HEK293 (cell line): ENCODE data around the gene ULBP2.

Experiments
- KLF1 ChIP-seq: fragments of 450-650 bp; formaldehyde crosslinking; IDR thresholded peaks from 2 replicates; pipeline ENCODE4 v1.5.1; 2016; ENCODE audit warnings: missing biosample characterization, missing genetic modification characterization
- ZFHX2 ChIP-seq: fragments of 450-650 bp; formaldehyde crosslinking; conservative IDR thresholded peaks from 2 replicates; pipeline ENCODE4 v1.5.1; 2016; ENCODE audit warnings: missing biosample characterization, missing genetic modification characterization
- ZFP41 ChIP-seq: fragments of 450-650 bp; formaldehyde crosslinking; IDR thresholded peaks from 2 replicates; pipeline ENCODE4 v1.5.1; 2016; ENCODE audit warnings: missing biosample characterization, missing genetic modification characterization, borderline replicate concordance
- ZNF184 ChIP-seq: fragments of 450-650 bp; IDR thresholded peaks from 2 replicates; pipeline ENCODE4 v1.5.1; 2018; ENCODE audit warnings: missing biosample characterization, mild to moderate bottlenecking, missing genetic modification characterization
- ZNF558 ChIP-seq: fragments of 450-650 bp; formaldehyde crosslinking; IDR thresholded peaks from 2 replicates; pipeline ENCODE4 v1.5.1; 2016; ENCODE audit warnings: missing biosample characterization, missing genetic modification characterization
- TF ChIP-seq, protein P1 (sequence below): fragments of 450-650 bp; formaldehyde crosslinking; conservative IDR thresholded peaks from 2 replicates; pipeline ENCODE4 v1.5.1; 2016; ENCODE audit warnings: low read depth, missing biosample characterization, missing genetic modification characterization
- TF ChIP-seq, protein P2 (sequence below): fragments of 450-650 bp; formaldehyde crosslinking; IDR thresholded peaks from 2 replicates; pipeline ENCODE4 v1.5.1; 2016; ENCODE audit warnings: missing biosample characterization, missing genetic modification characterization
- TF ChIP-seq, protein P3 (sequence below): fragments of 450-650 bp; formaldehyde crosslinking; IDR thresholded peaks from 2 replicates; pipeline ENCODE4 v1.5.1; 2017; ENCODE audit warnings: missing biosample characterization, mild to moderate bottlenecking, missing genetic modification characterization, moderate library complexity
- TF ChIP-seq, protein P4 (sequence below): fragments of 450-650 bp; formaldehyde crosslinking; IDR thresholded peaks from 2 replicates; pipeline ENCODE4 v1.5.1; 2016; ENCODE audit warnings: missing biosample characterization, missing genetic modification characterization, low read depth
- TF ChIP-seq, protein P5 (sequence below): fragments of 450-650 bp; formaldehyde crosslinking; IDR thresholded peaks from 2 replicates; pipeline ENCODE4 v1.5.1; 2016; ENCODE audit warnings: missing biosample characterization, missing genetic modification characterization

DNA sequence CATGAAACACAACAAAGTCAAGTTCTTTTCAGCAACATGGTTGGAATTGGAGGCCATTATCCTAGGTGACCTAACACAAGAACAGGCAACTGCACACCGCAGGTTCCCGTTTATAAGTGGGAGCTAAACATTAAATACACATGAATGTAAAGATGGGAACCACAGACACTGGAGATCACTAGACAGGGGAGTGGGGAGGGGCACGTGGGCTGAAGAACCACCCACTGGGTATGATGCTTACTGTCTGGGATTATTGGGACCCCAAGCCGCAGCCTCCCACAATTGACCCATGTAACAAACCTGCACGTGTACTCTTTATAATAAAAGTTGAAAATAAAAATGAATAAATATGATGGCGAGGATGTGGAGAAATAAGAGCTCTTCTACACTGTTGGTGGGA lies 10.3 kb upstream of the ULBP2 start:
- TF ChIP-seq, protein P1, sequence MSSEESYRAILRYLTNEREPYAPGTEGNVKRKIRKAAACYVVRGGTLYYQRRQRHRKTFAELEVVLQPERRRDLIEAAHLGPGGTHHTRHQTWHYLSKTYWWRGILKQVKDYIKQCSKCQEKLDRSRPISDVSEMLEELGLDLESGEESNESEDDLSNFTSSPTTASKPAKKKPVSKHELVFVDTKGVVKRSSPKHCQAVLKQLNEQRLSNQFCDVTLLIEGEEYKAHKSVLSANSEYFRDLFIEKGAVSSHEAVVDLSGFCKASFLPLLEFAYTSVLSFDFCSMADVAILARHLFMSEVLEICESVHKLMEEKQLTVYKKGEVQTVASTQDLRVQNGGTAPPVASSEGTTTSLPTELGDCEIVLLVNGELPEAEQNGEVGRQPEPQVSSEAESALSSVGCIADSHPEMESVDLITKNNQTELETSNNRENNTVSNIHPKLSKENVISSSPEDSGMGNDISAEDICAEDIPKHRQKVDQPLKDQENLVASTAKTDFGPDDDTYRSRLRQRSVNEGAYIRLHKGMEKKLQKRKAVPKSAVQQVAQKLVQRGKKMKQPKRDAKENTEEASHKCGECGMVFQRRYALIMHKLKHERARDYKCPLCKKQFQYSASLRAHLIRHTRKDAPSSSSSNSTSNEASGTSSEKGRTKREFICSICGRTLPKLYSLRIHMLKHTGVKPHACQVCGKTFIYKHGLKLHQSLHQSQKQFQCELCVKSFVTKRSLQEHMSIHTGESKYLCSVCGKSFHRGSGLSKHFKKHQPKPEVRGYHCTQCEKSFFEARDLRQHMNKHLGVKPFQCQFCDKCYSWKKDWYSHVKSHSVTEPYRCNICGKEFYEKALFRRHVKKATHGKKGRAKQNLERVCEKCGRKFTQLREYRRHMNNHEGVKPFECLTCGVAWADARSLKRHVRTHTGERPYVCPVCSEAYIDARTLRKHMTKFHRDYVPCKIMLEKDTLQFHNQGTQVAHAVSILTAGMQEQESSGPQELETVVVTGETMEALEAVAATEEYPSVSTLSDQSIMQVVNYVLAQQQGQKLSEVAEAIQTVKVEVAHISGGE (tag by site-specific recombination) = no peak
- TF ChIP-seq, protein P2, sequence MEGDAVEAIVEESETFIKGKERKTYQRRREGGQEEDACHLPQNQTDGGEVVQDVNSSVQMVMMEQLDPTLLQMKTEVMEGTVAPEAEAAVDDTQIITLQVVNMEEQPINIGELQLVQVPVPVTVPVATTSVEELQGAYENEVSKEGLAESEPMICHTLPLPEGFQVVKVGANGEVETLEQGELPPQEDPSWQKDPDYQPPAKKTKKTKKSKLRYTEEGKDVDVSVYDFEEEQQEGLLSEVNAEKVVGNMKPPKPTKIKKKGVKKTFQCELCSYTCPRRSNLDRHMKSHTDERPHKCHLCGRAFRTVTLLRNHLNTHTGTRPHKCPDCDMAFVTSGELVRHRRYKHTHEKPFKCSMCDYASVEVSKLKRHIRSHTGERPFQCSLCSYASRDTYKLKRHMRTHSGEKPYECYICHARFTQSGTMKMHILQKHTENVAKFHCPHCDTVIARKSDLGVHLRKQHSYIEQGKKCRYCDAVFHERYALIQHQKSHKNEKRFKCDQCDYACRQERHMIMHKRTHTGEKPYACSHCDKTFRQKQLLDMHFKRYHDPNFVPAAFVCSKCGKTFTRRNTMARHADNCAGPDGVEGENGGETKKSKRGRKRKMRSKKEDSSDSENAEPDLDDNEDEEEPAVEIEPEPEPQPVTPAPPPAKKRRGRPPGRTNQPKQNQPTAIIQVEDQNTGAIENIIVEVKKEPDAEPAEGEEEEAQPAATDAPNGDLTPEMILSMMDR = no peak
- TF ChIP-seq ZFP41 (no peak), ZNF184 (tag by site-specific recombination) (no peak), ZFHX2 (no peak), ZNF558 (tag by site-specific recombination) (no peak), KLF1 (tag by site-specific recombination) (no peak)
- TF ChIP-seq, protein P3, sequence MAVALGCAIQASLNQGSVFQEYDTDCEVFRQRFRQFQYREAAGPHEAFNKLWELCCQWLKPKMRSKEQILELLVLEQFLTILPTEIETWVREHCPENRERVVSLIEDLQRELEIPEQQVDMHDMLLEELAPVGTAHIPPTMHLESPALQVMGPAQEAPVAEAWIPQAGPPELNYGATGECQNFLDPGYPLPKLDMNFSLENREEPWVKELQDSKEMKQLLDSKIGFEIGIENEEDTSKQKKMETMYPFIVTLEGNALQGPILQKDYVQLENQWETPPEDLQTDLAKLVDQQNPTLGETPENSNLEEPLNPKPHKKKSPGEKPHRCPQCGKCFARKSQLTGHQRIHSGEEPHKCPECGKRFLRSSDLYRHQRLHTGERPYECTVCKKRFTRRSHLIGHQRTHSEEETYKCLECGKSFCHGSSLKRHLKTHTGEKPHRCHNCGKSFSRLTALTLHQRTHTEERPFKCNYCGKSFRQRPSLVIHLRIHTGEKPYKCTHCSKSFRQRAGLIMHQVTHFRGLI = no peak
- TF ChIP-seq, protein P4, sequence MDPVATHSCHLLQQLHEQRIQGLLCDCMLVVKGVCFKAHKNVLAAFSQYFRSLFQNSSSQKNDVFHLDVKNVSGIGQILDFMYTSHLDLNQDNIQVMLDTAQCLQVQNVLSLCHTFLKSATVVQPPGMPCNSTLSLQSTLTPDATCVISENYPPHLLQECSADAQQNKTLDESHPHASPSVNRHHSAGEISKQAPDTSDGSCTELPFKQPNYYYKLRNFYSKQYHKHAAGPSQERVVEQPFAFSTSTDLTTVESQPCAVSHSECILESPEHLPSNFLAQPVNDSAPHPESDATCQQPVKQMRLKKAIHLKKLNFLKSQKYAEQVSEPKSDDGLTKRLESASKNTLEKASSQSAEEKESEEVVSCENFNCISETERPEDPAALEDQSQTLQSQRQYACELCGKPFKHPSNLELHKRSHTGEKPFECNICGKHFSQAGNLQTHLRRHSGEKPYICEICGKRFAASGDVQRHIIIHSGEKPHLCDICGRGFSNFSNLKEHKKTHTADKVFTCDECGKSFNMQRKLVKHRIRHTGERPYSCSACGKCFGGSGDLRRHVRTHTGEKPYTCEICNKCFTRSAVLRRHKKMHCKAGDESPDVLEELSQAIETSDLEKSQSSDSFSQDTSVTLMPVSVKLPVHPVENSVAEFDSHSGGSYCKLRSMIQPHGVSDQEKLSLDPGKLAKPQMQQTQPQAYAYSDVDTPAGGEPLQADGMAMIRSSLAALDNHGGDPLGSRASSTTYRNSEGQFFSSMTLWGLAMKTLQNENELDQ (tag by site-specific recombination) = no peak
- TF ChIP-seq, protein P5, sequence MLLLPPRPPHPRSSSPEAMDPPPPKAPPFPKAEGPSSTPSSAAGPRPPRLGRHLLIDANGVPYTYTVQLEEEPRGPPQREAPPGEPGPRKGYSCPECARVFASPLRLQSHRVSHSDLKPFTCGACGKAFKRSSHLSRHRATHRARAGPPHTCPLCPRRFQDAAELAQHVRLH (tag by site-specific recombination) = no peak
